Measurements from ENCODE around the gene NCOA5. TPM values are rescaled to one million over a fixed set of nuclear protein-coding genes. Genes with fewer than 3 reads are reported as not detected.

The NCOA5 gene
- total and polyA plus RNA-seq, 10 of the 15 experiments (the other 5 are each of a cell fraction or from before 2014, with no cell fraction given): 7.7 to 38.1 (median 30.1) TPM

DNA sequence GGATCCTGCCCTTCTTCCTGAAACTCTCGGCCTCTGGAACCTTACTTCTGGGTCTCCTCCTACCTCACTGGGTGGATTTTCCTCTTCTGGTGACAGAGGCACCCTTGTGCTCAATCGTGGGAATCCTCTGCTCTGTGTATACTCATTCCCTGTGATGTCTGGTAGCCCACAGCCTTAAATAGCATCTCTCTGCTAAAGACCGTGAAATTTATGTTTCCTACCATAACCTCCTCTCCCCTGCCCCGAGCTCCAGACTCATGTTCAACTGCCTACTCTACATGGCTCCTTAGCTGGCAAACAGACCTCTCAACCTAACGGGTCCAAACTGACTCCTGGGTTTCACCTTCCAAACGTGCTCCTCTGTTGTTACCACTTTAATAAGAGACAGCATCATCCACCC, 71.2 kb downstream of the NCOA5 start:
- intact Hi-C loops (cut with micrococcal nuclease; ENCODE audit: unreplicated experiment) (no loop called here), in situ Hi-C loops (cut with MboI) (no loop called here)
- Histone ChIP-seq H3K27ac (ENCODE audit: control insufficient read depth, insufficient read depth) (no peak overlapping the region), H3K4me1 (ENCODE audit: control insufficient read depth, insufficient read depth, low read length) (peaks cover 4% of the 10 kb centered on the region; the same call in 1 of the 2 replicates), H3K79me2 (ENCODE audit: control insufficient read depth, insufficient read depth, low read length) (no peaks in the 10 kb centered on the region), H4K20me1 (ENCODE audit: control insufficient read depth, insufficient read depth) (no peaks in the 10 kb centered on the region), H3K4me2 (ENCODE audit: control insufficient read depth, insufficient read depth) (no peak overlapping the region), H3K4me3 (no peak overlapping the region), H3K9ac (ENCODE audit: control insufficient read depth, insufficient read depth, low read length) (no peak overlapping the region), H2AFZ (ENCODE audit: control insufficient read depth, low read depth, low read length) (no peak overlapping the region), H3K36me3 (ENCODE audit: control insufficient read depth in 2 of 2, insufficient read depth in 2 of 2, low read length in 1 of 2) (no peaks in the 10 kb centered on the region), H3K9me3 (replicated peaks; ENCODE audit: control insufficient read depth, insufficient read depth, low read length) (no peaks in the 10 kb centered on the region), H3K27me3 (replicated peaks in 1 of 2; ENCODE audit: control insufficient read depth in 2 of 2, insufficient read depth in 2 of 2, low read length in 1 of 2) (0 out of 4 replicates have a peak, but pooled peaks cover 0 to 4% of the 10 kb centered on the region in 2 experiments)
- TF ChIP-seq SP1 (IDR thresholded peaks at IDR 0.05; ENCODE audit: low read depth, low read length) (no peak), SUZ12 (IDR thresholded peaks at IDR 0.05; ENCODE audit: unreplicated experiment) (no peak), CEBPB (IDR thresholded peaks at IDR 0.05; ENCODE audit: borderline replicate concordance in 1 of 2, low read depth in 2 of 2, low read length in 2 of 2) (no peak), RB1 (IDR thresholded peaks at IDR 0.05; ENCODE audit: borderline replicate concordance) (no peak), STAT1 (conservative IDR thresholded peaks at IDR 0.05) (no peak), CREM (IDR thresholded peaks at IDR 0.05; ENCODE audit: low read depth) (no peak), RBBP5 (conservative IDR thresholded peaks at IDR 0.05) (no peak), SMAD1 (IDR thresholded peaks at IDR 0.05; ENCODE audit: low read depth, partially characterized antibody) (no peak), KLF5 (IDR thresholded peaks at IDR 0.05; ENCODE audit: partially characterized antibody) (no peak)
- TF ChIP-seq, protein P1, sequence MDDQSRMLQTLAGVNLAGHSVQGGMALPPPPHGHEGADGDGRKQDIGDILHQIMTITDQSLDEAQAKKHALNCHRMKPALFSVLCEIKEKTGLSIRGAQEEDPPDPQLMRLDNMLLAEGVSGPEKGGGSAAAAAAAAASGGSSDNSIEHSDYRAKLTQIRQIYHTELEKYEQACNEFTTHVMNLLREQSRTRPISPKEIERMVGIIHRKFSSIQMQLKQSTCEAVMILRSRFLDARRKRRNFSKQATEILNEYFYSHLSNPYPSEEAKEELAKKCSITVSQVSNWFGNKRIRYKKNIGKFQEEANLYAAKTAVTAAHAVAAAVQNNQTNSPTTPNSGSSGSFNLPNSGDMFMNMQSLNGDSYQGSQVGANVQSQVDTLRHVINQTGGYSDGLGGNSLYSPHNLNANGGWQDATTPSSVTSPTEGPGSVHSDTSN (IDR thresholded peaks at IDR 0.05; ENCODE audit: insufficient replicate concordance, low read depth, low read length): no peak
- WGBS (ENCODE audit: insufficient coverage, insufficient replicate concordance, low lambda C conversion rate, missing lambda C conversion rate): 35% methylated on average over 6 of the region's 6 CpGs
- FAIRE-seq (no peak), DNase-seq (ENCODE audit: low read depth, low spot score) (no peak), ATAC-seq (no peak)
- ChIA-PET CTCF (interaction anchor here (0.7 to 2.4 kb wide), 4 partner anchors 32 to 331 kb away, joined by 3 to 13 read pairs (median 8); no protein-coding TSS in a partner anchor), POLR2A (no interaction called here), SMC1A (ENCODE audit: uncharacterized antibody, unreplicated experiment) (no interaction called here), RAD21 (ENCODE audit: unreplicated experiment) (interaction anchor here (2.5 kb wide), 1 partner anchor 32 kb away, joined by 10 read pairs; no protein-coding TSS in a partner anchor)
- BruUV-seq (replicated peaks): no TSS peak

Measured in GM12878 (cell line).